ENCODE results near the gene ENTPD2.
A peak's percentile ranks its signal among the peaks of the same experiment; 100 is the strongest.

ENTPD2 gene

DNA sequence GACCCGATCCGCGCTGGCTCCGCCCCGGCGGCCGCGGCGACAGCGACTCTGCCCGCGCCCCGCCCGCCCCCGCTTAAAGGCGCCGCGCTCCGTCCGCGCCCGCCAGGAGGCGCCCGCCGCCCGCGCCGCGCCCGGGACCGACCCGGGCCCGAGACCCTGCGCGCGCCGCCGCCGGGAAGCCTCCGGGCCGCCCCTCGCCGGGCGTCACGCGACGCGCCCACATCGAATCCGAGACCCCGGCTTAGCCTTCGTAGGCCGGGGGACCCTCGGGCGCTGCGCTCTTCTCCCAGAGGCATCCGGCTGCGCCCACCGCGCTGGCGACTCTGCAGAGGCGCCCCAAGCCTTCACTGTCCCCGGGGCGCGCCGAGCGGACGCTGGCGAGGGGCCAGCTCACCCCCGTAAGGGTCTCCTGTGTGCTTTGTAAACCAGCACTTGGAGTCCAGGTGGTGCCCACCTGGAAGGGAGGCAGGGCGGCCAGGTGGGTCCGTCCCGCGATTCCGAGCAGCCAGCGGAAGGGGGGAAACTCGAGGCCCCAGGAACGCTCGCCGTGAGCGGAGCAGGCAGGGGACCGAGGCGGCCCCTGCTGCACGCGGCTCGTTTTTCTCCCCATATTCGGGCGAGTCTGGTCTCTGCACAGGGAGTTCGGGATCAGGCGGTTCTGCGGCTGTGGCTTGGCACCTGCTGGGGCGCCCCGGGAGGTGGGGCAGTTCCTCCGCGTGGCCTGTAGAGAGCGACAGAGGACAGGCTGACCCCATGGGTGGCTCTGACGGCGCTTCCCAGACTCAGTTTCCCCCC lies 25.4 kb downstream of the ENTPD2 start:
- peak; percentile 60 for DNase-seq

- no peak for DNase-seq
Measured at GRCh38 chr9:137027369-137028262, 26.2 kb downstream of the ENTPD2 start, which contains the start of gene ABCA2. Gene ABCA2 (minus strand): TSS chr9:137028237. CDS start chr9:137028140, 97 bp downstream.

DNA sequence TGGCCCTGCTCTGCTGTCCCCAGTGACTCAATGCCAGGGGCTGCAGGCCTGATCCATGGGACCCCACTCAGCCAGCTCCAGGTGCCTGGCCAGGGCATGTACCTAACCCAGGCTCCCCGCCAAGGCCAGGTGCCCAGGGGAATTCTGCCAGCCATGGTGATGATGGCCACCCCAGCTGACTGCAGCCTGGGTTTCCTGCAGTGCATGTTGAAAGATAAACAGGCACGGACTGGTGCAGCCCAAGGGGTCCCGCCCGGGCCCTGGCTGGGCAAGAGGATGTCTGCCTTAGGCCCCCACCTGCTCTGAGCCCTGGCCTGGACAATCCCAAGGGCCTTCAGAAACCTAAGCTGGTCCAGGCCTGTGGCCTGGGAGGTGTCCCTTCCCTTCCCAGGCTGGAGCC lies 27.0 kb downstream of the ENTPD2 start:
- DNase-seq = no peak

- DNase-seq = no peak
Measured at GRCh38 chr9:137026384-137026783, 27.5 kb downstream of the ENTPD2 start.

GRCh38 chr9:137025517-137025966 lies 28.3 kb downstream of the ENTPD2 start:
- DNase-seq = no peak

DNA sequence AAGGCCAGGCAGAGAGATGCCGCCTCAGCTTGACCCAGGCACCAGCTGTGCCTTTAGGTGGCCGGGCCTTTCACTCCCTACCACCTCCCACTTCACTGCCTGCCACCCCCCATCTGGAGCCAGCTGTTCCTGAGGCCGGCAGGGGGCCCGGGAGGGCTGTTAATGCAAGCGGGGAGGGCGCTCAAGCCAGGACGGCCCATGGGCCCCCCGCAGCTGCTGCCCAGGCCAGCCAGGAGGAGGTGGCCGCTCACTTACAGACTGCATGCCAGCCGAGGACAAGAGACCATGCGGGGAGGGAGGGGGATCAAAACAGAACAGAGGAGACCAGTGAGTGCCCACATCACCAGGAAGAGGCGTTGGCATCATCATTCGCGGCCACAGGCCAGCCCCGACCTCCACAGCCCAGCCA lies 30.3 kb downstream of the ENTPD2 start:
- no peak for DNase-seq

GRCh38 chr9:137023157-137023556 lies 30.7 kb downstream of the ENTPD2 start:
- DNase-seq = no peak

- no peak for DNase-seq
Measured at GRCh38 chr9:137022662-137023008, 31.2 kb downstream of the ENTPD2 start.

GRCh38 chr9:137021979-137022661 lies 31.7 kb downstream of the ENTPD2 start:
- DNase-seq = peak; percentile 56

DNA sequence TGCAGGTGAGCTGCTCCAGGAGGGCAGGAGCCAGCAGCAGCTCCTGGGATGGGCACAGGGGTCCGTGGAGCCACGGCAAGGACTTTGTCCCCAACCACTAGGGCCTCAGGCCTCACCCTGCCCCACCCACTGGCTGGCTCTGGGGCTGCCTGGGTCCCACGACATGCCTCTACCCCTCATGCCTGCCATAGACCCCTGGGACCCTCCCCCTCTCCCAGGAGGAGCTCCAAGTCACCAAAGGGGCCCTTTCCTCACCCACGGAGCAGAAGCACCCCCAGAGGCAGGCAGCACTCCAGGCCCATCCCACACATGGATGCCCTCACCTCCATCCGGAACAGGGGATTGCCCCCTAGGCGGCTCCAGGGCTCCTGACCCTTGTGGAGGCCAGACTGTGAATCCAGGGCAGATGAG lies 32.3 kb downstream of the ENTPD2 start:
- no peak for DNase-seq

GRCh38 chr9:137020771-137021567 lies 32.9 kb downstream of the ENTPD2 start:
- DNase-seq = no peak

- no peak for DNase-seq
Measured at GRCh38 chr9:137019891-137020683, 33.8 kb downstream of the ENTPD2 start.

- DNase-seq = no peak
Measured at GRCh38 chr9:137018761-137019559, 34.9 kb downstream of the ENTPD2 start.

GRCh38 chr9:137017791-137018497 lies 35.9 kb downstream of the ENTPD2 start:
- DNase-seq = no peak

GRCh38 chr9:137017071-137017470 lies 36.8 kb downstream of the ENTPD2 start:
- DNase-seq = no peak

DNA sequence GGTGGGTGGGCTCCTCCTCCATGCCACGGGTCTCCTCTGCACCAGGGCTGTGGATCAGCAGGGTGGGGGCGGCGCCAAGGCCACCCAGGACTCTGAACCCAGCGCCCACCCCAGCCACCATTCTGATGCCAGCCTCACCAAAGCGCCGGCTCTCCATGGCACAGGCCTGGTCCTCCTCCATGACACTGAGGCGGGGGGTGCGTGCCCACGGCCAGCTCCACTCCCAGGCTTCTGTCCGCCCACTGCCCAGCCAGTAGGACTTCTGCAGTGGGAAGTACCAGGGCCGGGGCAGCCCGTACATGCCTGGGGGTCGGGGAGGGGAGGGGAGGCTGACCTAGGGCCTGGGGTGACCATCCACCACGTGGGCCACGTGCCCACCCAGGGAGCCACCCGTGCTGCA lies 37.4 kb downstream of the ENTPD2 start:
- DNase-seq = no peak

- DNase-seq = no peak
Measured at GRCh38 chr9:137015976-137016375, 37.9 kb downstream of the ENTPD2 start.

- no peak for DNase-seq
Measured at GRCh38 chr9:137015540-137015930, 38.3 kb downstream of the ENTPD2 start.

DNA sequence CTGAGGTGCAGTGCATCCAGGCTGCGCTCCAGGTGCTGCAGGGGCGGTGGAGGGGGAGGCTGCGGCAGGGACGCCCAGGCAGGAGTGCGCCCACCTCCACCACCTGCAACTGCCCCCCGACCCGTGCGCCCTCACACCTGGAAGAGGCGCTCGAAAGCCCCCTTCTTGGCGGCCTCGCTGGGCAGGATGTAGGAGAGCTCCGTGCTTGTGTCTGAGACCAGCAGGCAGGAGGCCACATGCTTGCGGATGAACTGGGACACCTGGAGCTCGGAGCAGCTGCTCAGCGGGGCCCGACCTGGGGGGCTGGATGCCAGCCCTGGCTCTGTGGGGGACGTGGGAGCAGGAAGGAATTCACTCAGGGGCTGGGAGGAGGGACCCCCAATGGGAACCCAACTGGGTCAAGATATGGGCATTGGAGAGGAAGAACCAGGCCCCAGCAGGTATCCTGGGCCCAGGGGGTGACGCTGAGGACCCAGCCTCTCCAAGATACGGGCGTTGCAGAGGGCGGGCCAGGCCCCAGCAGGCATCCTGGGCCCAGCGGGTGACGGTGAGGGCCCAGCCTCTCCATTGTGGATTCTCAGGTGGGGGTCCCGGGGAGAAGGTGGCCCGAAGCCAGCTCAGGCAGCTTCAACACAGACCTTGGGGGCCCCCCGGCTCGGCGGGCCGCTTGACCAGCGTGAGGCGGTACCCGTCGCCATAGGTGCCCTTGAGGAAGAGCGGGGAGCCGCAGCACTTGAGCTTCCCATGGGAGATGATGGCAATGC lies 38.9 kb downstream of the ENTPD2 start:
- no peak for DNase-seq
